GM10266 (cell line): ENCODE data around the gene KIRREL3.

Experiments
- DNase-seq: peaks from one replicate; pipeline ENCODE4 v3.0.0; 2012; ENCODE audit errors: extremely low spot score
- TF ChIP-seq, protein P1 (sequence below): IDR thresholded peaks from 2 replicates; pipeline ENCODE4 v1.5.1; 2012; ENCODE audit warnings: mild to moderate bottlenecking, low read depth; ENCODE audit not compliant: control insufficient read depth, insufficient read depth; ENCODE audit errors: missing control alignments

The KIRREL3 gene

DNA sequence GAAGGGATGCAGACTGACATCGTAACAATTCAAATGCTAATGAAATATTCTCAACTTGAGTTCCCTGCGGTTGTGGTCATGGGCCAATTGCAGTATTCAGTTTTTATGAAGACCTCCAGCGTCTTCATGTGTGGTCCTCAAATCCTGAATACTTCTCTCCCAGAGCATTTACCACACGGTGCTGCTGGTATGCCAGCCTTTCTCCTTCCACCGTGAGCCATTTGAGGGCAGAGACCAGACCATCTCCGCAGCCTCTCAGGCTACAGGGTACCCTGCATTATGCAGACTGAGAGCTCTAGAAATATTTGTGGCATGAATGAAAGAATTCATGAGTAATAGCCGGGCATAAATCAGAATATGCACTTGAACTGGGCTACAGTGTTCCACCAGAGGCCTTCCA lies 355.4 kb downstream of the KIRREL3 start:
- TF ChIP-seq, protein P1, sequence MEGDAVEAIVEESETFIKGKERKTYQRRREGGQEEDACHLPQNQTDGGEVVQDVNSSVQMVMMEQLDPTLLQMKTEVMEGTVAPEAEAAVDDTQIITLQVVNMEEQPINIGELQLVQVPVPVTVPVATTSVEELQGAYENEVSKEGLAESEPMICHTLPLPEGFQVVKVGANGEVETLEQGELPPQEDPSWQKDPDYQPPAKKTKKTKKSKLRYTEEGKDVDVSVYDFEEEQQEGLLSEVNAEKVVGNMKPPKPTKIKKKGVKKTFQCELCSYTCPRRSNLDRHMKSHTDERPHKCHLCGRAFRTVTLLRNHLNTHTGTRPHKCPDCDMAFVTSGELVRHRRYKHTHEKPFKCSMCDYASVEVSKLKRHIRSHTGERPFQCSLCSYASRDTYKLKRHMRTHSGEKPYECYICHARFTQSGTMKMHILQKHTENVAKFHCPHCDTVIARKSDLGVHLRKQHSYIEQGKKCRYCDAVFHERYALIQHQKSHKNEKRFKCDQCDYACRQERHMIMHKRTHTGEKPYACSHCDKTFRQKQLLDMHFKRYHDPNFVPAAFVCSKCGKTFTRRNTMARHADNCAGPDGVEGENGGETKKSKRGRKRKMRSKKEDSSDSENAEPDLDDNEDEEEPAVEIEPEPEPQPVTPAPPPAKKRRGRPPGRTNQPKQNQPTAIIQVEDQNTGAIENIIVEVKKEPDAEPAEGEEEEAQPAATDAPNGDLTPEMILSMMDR = no peak
- DNase-seq = no peak

DNA sequence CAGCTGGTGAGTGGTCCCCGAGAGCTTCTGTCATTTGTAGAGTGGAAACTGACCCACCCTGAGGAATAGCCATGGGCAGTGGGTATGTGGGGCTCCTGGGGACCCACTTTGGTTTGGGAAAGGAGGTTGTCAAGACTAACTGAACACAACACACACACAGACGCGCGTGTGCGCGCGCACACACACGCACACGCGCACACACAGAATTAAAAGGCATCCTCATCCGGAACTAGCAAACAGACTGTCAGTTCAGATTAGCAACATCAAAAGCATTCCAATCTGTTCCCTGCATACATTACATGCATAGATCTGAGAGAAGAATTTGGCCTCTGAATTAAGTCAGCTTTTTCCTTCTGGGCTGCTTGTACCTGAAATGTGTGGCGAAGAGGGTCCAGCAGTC lies 360.4 kb downstream of the KIRREL3 start:
- TF ChIP-seq, protein P1 = no peak
- no peak for DNase-seq

DNA sequence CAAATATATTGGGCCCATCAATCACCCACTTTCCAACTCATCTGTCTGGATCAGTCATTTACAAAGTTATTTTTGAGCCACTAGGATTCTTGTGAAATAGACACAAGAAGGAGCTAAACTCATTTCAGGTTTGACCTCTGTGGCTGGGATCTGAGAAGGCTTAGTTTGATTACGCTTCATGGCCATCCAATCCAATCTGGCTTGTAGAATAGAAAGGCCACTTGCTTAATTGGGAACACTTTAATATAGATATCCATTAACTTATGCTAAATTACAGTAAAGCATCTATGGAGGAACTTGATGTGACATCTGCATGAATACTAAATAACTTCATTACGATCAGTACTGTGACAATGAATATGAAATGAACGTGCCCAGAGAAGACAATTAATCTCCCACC lies 360.9 kb downstream of the KIRREL3 start:
- DNase-seq = no peak
- TF ChIP-seq, protein P1 = no peak

DNA sequence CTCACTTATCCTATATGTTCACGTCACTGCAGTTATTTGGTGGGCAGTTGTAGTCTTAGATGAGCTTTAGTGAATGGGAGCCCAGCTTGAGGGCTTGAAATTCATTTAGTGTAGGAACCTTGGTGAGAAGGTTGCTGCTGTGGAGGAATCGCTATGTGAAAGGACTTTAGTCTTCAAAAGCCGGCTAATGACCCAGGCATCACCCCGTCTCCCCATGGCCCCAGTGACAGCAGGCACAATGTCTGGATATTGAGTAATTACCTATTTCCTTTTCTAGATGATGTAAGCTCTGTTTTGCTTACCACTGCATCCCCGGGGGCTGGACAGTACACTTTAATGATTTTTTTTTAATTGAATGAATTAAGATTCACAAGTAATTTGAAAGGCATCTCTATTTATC lies 361.9 kb downstream of the KIRREL3 start:
- TF ChIP-seq, protein P1 = no peak

DNA sequence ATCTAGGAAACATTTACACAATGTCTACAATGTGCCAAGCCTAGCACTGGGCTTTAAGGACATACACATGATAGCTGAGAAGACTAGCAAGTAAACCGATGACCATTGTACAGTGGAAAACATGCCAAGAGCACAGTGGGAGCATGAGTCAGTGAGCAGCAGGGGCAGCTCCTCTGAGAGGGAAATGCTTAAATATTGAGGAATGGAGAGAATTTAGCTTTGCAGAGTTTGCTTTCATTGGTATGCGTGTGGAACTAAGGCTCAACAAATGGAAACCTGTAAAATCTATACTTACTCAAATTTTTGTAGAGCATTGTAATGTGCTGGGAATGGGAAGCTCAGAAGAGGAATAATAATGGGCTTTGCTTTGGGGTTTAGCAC lies 362.8 kb downstream of the KIRREL3 start:
- TF ChIP-seq, protein P1 = no peak
- DNase-seq = no peak

More for the DNA sequence above, 361.9 kb downstream of the KIRREL3 start:
- no peak for DNase-seq

DNA sequence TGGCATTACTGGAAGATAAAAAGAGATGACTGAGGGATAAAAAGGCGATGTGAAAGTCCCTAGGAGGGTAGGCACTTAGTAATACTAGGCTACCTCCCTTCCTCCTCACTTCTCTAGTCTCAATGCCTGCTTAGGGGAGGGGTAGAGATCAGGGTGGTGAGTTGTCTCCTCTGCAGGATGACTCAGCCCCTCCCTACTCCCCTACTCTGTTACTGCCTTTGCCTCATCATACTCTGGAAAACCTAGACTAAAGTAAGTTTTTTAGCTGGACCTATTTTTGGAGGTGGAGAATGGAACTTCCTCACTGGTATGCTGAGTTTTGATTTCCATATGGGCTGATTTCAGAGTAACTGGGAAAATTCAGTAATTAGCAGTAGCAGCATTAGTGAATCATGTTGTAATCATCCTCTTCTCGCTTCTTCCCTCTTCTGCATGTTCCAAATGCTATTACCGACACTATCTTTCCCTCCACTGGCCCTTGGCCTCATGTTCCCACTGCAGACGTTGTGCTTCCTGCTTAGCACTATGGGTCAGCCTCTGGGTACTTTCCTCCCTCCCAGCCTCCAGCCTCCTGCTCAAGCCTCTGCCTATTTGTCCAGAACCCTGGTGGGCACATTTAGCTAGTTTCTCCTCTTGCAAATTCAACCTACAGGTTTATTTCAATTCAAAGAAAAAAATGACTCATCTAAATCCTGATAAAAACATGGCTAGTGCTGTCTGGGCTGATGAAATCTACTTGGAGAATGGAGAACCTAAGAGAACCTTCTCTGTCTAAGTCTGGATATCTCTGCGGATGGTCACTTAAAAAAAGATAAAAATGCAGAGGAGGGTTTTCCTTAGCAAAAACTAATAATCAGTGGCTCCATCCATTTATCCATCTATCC lies 363.4 kb downstream of the KIRREL3 start:
- TF ChIP-seq, protein P1 = no peak
- DNase-seq = no peak

DNA sequence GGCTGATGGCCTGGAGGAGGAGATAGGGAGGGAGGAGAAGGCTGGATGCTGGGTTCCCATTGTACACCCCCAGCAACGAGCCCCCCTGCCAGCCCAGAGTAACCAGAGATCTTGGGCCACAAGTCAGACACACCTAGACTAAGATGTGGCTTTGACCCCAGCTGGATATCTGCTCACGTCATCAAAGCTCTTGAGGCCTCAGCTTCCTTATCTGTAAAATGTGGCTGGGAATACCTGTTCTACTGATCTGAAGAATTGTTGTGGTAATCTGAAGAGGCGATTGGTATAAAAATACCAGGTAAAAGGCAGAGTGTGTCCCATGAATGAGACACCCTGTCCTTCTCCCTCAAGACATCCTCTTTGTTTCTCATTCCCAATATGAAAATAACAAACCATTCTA lies 365.1 kb downstream of the KIRREL3 start:
- no peak for DNase-seq
- TF ChIP-seq, protein P1 = no peak
